ENCODE results near the gene SDK2.

SDK2 gene

GRCh38 chr17:73304438-73304837, 339.8 kb downstream of the SDK2 start:
- no peak for TF ChIP-seq CTCF (IDR thresholded peaks at IDR 0.05; ENCODE audit: low read depth, low read length)
- no peak for DNase-seq (ENCODE audit: extremely low read depth, low read depth)

GRCh38 chr17:73302189-73302588, 342.1 kb downstream of the SDK2 start:
- no peak for TF ChIP-seq CTCF (IDR thresholded peaks at IDR 0.05; ENCODE audit: low read depth, low read length)
- DNase-seq (ENCODE audit: extremely low read depth, low read depth) = no peak

GRCh38 chr17:73301369-73301768, 342.9 kb downstream of the SDK2 start:
- no peak for DNase-seq (ENCODE audit: extremely low read depth, low read depth)
- no peak for TF ChIP-seq CTCF (IDR thresholded peaks at IDR 0.05; ENCODE audit: low read depth, low read length)

GRCh38 chr17:73300392-73300791, 343.9 kb downstream of the SDK2 start:
- DNase-seq (ENCODE audit: extremely low read depth, low read depth) = no peak

GRCh38 chr17:73297934-73298861, 346.0 kb downstream of the SDK2 start:
- no peak for DNase-seq (ENCODE audit: extremely low read depth, low read depth)

More at GRCh38 chr17:73300392-73300791, 343.9 kb downstream of the SDK2 start:
- TF ChIP-seq CTCF (IDR thresholded peaks at IDR 0.05; ENCODE audit: low read depth, low read length) = no peak

GRCh38 chr17:73293480-73293911, 350.7 kb downstream of the SDK2 start:
- TF ChIP-seq CTCF (IDR thresholded peaks at IDR 0.05; ENCODE audit: low read depth, low read length) = no peak
- no peak for DNase-seq (ENCODE audit: extremely low read depth, low read depth)

More at GRCh38 chr17:73297934-73298861, 346.0 kb downstream of the SDK2 start:
- no peak for TF ChIP-seq CTCF (IDR thresholded peaks at IDR 0.05; ENCODE audit: low read depth, low read length)

- TF ChIP-seq CTCF (IDR thresholded peaks at IDR 0.05; ENCODE audit: low read depth, low read length) = no peak
- DNase-seq (ENCODE audit: extremely low read depth, low read depth) = no peak
These were observed 351.2 kb downstream of the SDK2 start for GRCh38 chr17:73293031-73293430.
